ENCODE measurements around the gene CTSL. TPM values are rescaled to one million over a fixed set of nuclear protein-coding genes. Genes with fewer than 3 reads are reported as not detected.

Gene CTSL
- total and polyA plus RNA-seq, 2 of the 13 experiments (the other 11 are each of a cell fraction or from before 2014, with no cell fraction given): 78.1 to 113 TPM

GRCh38 chr9:87770616-87771315 lies 44.8 kb downstream of the CTSL start:
- no peak for DNase-seq (ENCODE audit: low spot score)
- POLR2A ChIA-PET: no interaction called here
- H3K9me3 ChIP-seq (ENCODE audit: low read length): no peaks in the 10 kb centered on the region
- CTCF ChIA-PET (ENCODE audit: low intra/inter-chr PET ratio, low total read pairs): no interaction called here
- no peak overlapping the region for H3K9ac ChIP-seq (ENCODE audit: insufficient read depth, low read depth, low read length)
- no peak for FAIRE-seq
- intact Hi-C loops (cut with micrococcal nuclease; ENCODE audit: unreplicated experiment): no loop called here
- TF ChIP-seq HOXD1 (CRISPR knock-in tag; IDR thresholded peaks at IDR 0.05) (no peak), ZNF318 (CRISPR knock-in tag; IDR thresholded peaks at IDR 0.05) (no peak)
- no TSS peak for BruUV-seq (replicated peaks)
- 52% methylated on average over 15 of the region's 18 CpGs for WGBS (ENCODE audit: low lambda C conversion rate)
- H3K27ac ChIP-seq (ENCODE audit: extremely low read length, insufficient read depth, low read length): no peak overlapping the region
- no peaks in the 10 kb centered on the region for H4K20me1 ChIP-seq (ENCODE audit: insufficient read depth, low read length)
- in situ Hi-C loops (cut with HindIII; ENCODE audit: extremely low pct_ligation_motif_present, low pct_unique_long_range_greater_than_20kb): no loop called here
- ATAC-seq: no peak
- H3K79me2 ChIP-seq (ENCODE audit: insufficient read depth, low read length): no peaks in the 10 kb centered on the region
- H3K4me3 ChIP-seq (replicated peaks in 1 of 3; ENCODE audit: insufficient read depth in 1 of 3, low read depth in 2 of 3, low read length in 3 of 3): no peak overlapping the region
- peaks cover 0 to 3% of the 10 kb centered on the region in 2 experiments; a peak in 1 of 5 replicates for H3K27me3 ChIP-seq (ENCODE audit: control insufficient read depth in 1 of 2, insufficient read depth in 2 of 2, low read length in 2 of 2)
- no peak overlapping the region for H3K4me2 ChIP-seq (ENCODE audit: low read depth, low read length)
- no peaks in the 10 kb centered on the region for H3K4me1 ChIP-seq (ENCODE audit: insufficient read depth, low read length)
- no peaks in the 10 kb centered on the region for H3K36me3 ChIP-seq (replicated peaks in 1 of 2; ENCODE audit: control insufficient read depth in 1 of 2, insufficient read depth in 2 of 2, low read length in 2 of 2)
- H2AFZ ChIP-seq (ENCODE audit: low read length): no peak overlapping the region
